Measurements from ENCODE around the gene SIGLEC14.

DNA sequence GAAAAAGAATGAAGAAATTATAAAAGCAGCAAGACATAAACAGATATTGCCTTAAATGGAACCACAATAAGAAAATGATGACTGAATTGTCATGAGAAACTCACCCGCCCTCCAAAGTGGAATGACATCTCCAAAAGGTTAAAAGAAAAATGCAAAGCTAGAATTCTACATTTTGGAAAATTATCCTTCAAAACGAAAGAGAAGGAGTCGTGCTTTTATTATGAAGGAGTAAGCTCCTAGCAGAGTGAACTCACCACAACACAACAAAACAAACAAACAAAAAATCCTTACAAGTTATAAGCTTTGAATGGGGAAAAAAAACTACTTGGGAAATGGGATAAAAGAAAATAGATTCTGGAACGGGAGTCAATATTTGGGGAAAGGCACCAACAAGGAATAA, 6.7 kb downstream of the SIGLEC14 start:
- TF ChIP-seq RAD21 (conservative IDR thresholded peaks at IDR 0.05 in 1 of 2, IDR thresholded peaks at IDR 0.05 in 1 of 2) (no peak), MAZ (IDR thresholded peaks at IDR 0.05; ENCODE audit: borderline replicate concordance, low read depth, low read length) (no peak)
